ENCODE measurements around the gene FXYD4. TPM values are rescaled to one million over a fixed set of nuclear protein-coding genes. Genes with fewer than 3 reads are reported as not detected.

The FXYD4 gene
- total RNA-seq, 1 donor from 2014 or later = not detected

- no peak overlapping the region for H3K27ac ChIP-seq
- TF ChIP-seq POLR2AphosphoS5 (IDR thresholded peaks at IDR 0.05; ENCODE audit: insufficient read depth in 1 of 2, low read depth in 1 of 2) (no peak), POLR2A (IDR thresholded peaks at IDR 0.05) (no peak), CTCF (IDR thresholded peaks at IDR 0.05) (no peak)
- H3K27me3 ChIP-seq = no peaks in the 10 kb centered on the region
- H3K9me3 ChIP-seq = no peaks in the 10 kb centered on the region
- no peaks in the 10 kb centered on the region for H3K36me3 ChIP-seq
- intact Hi-C loops (cut with DNase I) = no loop called here
- DNase-seq (ENCODE audit: extremely low spot score in 2 of 2) = no peak
- no peak overlapping the region for H3K4me3 ChIP-seq
- peaks cover 88% of the 10 kb centered on the region for H3K4me1 ChIP-seq
Observed at GRCh38 chr10:43402880-43403452, 31.5 kb downstream of the FXYD4 start.

- Histone ChIP-seq H3K4me1 (peaks cover 76% of the 10 kb centered on the region), H3K4me3 (no peak overlapping the region), H3K27ac (no peak overlapping the region), H3K27me3 (no peaks in the 10 kb centered on the region), H3K36me3 (no peaks in the 10 kb centered on the region), H3K9me3 (no peaks in the 10 kb centered on the region)
- intact Hi-C loops (cut with DNase I) = no loop called here
- TF ChIP-seq POLR2AphosphoS5 (IDR thresholded peaks at IDR 0.05; ENCODE audit: insufficient read depth in 1 of 2, low read depth in 1 of 2) = no peak
- TF ChIP-seq POLR2A (IDR thresholded peaks at IDR 0.05) = no peak
- no peak for TF ChIP-seq CTCF (IDR thresholded peaks at IDR 0.05)
- DNase-seq (ENCODE audit: extremely low spot score in 2 of 2) = no peak
Observed at GRCh38 chr10:43403911-43404703, 32.7 kb downstream of the FXYD4 start.

GRCh38 chr10:43404704-43405084, 33.3 kb downstream of the FXYD4 start:
- Histone ChIP-seq H3K4me1 (peaks cover 70% of the 10 kb centered on the region), H3K36me3 (no peaks in the 10 kb centered on the region), H3K4me3 (no peak overlapping the region), H3K27ac (no peak overlapping the region), H3K27me3 (no peaks in the 10 kb centered on the region), H3K9me3 (no peaks in the 10 kb centered on the region)
- DNase-seq (ENCODE audit: extremely low spot score in 2 of 2) = no peak
- no peak for TF ChIP-seq CTCF (IDR thresholded peaks at IDR 0.05)
- no peak for TF ChIP-seq POLR2AphosphoS5 (IDR thresholded peaks at IDR 0.05; ENCODE audit: insufficient read depth in 1 of 2, low read depth in 1 of 2)
- no peak for TF ChIP-seq POLR2A (IDR thresholded peaks at IDR 0.05)
- intact Hi-C loops (cut with DNase I) = no loop called here

- H3K27ac ChIP-seq = peak overlapping the region; percentile 88
- H3K9me3 ChIP-seq = no peaks in the 10 kb centered on the region
- no peaks in the 10 kb centered on the region for H3K27me3 ChIP-seq
- intact Hi-C loops (cut with DNase I) = no loop called here
- no peak for DNase-seq (ENCODE audit: extremely low spot score in 2 of 2)
- H3K4me3 ChIP-seq = peak overlapping the region; percentile 62 to 93
- TF ChIP-seq POLR2AphosphoS5 (IDR thresholded peaks at IDR 0.05; ENCODE audit: insufficient read depth in 1 of 2, low read depth in 1 of 2) (no peak), POLR2A (IDR thresholded peaks at IDR 0.05) (peak in 1 of 2 donors; percentile 15), CTCF (IDR thresholded peaks at IDR 0.05) (no peak)
- peaks cover 46% of the 10 kb centered on the region for H3K4me1 ChIP-seq
- no peaks in the 10 kb centered on the region for H3K36me3 ChIP-seq
Observed at GRCh38 chr10:43407148-43407575, 35.7 kb downstream of the FXYD4 start.
